Inferior parietal cortex (tissue), 1 donor: Measurements from ENCODE around the gene VIPR2.

ENCODE experiments used
- DNase-seq: peaks from one replicate; pipeline ENCODE4 v3.0.0-alpha.2; 2016; ENCODE audit errors: extremely low spot score

Gene VIPR2

DNA sequence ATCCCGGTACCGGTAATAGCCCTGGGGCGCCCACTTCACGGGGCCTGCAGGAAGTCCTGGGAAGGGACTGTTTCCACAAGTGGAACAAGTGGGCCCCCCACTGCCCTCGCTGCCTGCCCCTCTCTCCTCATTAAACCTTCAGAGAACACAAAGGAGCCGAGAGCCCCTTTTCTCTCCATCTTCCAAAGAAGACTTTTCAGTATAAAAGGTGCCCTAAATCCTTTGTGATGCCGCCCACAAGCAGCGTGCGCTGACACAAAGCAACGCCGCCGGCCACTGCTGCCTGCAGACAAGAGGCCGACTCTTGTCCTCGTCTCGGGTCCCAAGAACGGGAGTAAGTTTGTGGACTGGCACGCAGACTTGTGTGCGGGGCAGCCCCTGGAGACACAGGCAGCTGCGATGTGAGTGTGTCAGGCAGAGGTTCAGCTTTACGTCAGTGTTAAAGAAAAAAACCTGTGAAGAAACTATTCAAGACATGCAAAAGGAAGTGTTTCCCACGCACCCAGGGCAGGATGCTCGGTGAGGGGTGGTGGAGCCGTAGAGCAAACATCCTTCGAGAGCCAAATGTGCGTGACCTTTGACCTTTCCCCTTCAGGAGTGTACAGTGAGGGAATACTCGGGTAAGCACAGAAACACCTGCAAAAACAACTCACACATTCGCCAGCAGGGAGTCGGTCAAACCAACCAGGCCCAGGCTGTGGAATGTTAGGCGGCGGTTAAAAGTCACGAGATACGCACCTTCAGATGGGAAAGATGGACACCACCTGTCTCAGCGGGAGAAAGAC, 118.2 kb downstream of the VIPR2 start:
- no peak for DNase-seq

DNA sequence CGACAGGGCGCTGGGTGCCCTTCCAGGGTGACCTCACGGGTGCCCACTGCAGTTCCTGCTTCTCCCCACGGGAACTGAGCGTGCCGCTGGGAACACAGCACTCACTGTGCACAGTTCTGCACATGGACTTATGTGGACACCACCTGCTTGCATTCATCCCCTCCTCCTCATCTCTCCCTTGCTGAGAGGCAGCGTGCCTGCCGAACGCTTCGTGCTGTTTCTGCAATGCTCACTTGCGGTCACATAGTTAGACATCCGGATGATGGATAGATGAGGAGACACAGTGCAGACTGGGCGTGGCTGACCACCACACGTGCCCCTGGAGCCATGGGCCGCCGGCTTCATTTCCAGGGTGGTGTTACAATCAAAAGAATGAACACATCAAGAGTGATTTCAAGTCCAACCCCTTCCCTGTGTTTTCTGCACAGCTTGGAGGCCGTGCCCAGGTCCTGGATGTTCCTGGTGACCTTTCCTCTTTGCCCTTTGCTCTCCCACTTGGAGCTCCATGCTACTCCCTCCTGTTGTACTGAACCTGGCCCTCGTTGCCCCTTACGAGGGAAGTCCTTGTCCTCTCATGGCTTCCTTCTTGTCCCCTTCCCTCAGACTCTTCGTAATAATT, 119.4 kb downstream of the VIPR2 start:
- DNase-seq, result no peak

DNA sequence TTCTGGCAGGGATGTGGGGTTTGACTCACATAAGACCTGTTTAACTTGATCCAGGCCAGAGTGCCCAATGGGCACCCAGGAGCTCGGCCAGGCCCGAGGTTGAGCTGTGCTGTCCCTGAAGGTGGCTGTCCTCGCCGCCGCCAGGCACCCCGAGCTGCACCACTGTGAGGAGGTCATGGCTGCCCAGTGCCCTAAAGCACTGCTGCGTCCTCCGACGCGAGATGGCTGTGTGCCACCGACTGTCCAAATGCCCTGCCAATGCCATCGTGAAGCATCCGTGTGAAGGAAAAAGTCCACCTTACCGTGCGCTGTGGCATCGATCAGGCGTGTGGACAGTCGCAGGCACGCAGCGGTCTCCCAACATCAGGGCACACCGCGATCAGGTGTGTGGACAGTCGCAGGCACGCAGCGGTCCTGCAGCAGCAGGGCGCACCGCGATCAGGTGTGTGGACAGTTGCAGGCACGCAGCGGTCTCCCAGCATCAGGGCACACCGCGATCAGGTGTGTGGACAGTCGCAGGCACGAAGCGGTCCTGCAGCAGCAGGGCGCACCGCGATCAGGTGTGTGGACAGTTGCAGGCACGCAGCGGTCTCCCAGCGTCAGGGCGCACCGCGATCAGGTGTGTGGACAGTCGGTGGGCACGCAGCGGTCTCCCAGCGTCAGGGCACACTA, 120.3 kb downstream of the VIPR2 start:
- DNase-seq, result no peak

DNA sequence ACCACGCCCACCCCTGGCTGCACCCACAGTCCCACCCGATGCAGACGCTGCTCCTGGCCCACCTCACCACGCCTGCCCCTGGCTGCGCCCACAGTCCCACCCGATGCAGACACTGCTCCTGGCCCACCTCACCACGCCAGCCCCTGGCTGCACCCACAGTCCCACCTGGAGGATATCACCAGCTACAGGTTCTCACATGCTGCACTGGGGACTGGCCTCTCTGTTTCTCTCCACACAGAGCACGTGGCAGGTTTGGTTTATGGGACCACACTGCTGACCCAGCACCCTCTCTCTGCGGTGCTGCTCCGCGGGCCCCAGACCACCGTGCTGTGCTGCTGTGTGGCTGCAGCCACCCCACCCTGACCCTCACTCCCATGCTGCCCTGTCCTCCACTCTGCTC, 120.9 kb downstream of the VIPR2 start:
- DNase-seq, result no peak

DNA sequence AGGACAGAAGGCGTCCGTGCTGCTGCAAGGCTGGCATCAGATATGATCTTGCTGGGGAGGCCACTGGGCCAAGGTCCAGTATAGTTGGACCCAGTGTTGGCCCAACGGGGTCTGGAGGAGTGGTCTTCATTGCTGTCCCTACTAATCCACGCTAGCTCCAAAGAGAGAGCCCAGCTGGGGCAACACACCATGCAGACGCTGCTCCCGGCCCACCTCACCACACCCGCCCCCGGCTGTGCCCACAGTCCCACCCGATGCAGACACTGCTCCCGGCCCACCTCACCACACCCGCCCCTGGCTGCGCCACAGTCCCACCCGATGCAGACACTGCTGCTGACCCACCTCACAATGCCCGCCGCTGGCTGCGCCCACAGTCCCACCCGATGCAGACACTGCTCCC, 121.5 kb downstream of the VIPR2 start:
- DNase-seq, result no peak

DNA sequence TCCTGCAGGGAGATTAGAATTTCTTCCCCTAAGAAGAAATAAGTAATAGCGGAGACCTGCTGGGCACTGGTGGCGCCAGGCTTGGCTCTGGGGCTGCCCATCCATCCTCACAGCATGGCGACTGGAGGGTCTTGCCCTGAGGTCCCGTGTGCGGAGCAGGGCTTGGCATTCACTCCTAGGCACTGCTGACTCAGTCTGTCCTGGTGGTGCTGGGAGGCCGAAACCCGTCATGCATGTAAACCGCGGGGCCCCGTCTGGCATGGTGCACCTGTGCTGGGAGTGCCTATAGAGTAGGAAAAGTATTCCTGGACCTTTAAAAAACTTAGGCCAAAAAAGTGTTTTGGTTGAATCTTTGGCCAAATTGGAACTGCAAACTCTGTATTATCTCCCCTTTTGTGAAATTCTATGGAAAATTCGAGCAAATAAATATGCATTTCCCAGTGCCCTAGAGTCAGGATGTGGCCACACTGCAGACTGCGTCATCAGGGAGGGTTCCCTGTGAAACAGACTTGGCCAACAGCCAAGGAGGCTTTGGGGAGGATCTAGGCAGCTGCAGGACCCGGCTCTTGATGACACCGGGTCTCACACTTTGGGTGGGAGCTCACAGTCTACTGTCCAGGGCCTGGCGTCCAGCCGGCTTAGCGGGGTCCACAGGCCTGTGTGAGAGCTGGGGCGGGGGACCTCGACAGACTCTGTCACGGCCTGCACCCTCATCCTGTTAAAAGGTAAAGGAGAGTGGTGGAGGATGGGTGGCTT, 122.3 kb downstream of the VIPR2 start:
- DNase-seq, result no peak

DNA sequence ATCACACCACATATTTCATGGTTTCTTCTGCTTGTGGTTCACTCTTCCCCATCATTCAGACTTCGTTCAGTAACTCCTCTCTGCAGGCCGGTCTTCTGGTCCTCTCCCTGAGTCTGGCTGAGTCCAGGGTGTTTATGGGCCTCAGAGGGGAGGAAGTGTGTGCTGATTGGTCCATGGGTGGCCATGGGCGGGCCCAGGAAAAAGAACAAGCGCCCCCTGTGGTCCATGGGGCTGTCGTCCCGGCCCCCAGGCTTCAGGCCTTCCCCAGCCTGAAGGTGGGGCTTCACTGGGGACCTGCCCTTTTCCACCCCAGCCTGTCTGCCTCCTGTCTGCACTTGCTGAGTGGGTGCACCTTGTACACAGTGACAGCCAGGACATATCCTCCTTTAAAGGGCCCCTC, 123.7 kb downstream of the VIPR2 start:
- DNase-seq, result no peak

DNA sequence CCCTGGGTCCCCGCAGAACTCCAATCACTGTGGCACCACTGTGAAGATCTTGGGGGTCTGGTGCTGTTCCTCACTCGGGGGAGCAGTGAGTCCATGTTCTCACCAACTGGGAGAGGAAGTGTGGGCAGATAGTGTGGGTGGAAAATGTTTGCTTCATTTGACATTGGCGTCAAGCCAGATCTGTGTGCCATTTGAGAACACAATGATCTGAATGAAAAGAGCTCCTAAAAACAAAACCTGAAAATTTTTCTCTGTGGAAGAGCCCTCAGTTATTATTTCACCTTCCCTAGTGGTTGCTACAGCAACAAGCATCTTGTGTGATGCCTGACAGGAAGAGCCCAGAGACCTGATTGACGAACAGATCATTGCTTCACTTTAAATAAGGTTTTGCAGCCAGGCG, 125.6 kb downstream of the VIPR2 start:
- DNase-seq, result no peak

DNA sequence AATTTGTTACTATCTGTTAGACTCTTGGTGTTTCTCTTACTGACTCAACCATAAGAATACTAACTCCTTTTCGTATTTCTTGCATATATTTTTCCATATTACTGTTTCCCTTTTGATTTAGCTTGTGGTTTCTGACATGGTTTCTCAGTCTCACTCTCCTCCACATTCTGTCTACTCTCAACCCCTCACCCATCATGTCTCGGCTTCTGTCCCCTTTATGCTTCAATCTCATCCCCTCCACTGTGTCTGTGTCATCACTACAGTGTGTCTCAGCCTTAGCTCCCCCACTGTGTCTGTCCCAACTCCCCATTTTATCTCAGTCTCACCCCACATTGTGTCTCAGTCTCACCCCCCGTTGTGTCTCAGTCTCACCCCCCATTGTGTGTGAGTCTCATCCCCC, 126.9 kb downstream of the VIPR2 start:
- no peak for DNase-seq

DNA sequence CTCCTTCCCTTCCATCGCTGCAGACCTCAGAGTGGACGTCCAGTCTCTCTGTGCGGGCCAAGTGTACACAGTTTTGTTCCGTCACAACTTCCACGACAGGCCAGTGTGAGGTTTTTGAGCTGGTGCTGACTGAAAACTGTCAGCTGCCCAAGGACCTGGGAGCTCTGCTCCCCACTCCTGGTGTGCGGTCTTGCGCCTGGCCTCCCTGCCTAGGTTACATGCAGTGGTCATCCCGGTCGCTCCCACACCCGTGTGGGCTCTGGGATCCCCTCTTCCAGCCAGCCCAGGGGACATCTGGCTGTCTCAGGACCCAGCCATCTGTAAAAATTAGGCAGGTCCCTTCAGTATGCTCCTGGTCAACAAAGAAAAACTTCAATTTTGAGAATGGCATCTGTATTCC, 127.5 kb downstream of the VIPR2 start:
- no peak for DNase-seq

DNA sequence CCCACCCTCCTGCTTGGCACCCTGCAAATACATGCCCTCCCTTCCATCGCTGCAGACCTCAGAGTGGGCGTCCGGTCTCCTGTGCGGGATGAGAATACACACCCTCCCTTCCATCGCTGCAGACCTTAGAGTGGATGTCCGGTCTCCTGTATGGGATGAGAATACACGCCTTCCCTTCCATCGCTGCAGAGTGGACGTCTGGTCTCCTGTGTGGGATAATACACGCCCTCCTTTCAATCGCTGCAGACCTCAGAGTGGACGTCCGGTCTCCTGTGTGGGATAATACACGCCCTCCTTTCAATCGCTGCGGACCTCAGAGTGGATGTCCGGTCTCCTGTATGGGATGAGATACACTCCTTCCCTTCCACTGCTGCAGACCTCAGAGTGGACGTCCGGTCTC, 128.1 kb downstream of the VIPR2 start:
- DNase-seq, result no peak

DNA sequence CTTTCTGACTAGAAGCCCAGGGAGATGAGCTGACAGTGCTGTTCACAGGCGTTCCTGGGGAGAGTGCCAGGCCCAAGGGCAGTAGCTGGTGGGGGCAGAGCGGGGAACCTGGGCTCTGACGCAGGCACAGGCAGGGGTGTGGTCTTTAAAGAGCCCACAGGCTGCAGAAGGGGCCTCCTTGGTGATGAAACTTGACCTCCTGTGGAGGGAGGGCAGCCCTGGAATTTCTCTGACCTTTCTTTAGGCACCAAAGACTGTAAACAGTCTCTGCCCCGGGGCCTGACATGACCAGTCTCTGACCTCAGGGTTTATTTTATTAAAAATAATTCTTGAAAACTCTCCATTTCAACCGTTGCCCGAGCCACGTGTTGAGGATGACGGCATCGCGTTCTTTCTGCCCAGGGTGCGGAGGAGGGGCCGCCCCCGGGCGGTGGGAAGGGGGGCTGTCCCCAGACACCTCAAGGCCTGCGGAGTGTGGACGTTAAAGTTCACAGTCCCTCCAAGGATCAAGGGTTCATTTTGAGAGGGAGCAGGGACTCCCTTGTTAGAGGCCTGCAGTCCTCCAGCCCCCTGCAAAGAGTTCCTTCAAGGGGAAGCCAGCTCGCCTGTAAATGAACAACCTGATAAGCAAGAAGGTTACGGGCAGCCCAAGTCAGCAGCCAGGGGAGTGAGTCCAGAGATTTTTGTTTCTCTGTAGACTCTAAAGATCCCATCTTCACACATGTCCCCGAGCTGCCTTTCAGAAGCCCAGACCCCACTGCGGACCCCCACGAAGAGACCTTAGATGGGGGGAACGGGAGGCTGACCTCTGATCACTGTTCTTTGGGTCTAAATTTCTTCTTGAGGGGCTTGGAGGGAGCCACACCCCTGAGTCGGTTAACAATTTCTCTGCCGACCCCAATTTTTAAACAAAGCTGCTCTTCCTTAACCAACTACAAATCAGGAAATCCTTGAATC, 128.9 kb downstream of the VIPR2 start:
- no peak for DNase-seq

DNA sequence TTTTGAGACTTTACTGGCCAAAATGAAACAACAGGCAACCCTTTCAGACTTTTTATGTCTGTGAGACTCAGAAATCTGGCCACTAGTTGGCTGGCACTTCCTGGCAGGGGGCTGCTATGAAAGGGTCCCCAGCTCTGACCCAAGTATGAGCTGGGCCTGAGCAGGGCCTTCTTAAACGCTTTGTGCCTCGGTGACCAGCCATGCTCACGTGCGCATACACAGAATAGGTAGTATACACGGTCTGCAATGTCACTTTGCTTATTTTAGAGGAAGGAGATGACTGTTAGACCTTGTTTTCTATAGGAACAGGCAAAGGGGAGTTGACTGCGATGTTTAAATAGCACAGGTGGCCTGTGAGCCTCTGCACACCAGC, 129.6 kb downstream of the VIPR2 start:
- no peak for DNase-seq

DNA sequence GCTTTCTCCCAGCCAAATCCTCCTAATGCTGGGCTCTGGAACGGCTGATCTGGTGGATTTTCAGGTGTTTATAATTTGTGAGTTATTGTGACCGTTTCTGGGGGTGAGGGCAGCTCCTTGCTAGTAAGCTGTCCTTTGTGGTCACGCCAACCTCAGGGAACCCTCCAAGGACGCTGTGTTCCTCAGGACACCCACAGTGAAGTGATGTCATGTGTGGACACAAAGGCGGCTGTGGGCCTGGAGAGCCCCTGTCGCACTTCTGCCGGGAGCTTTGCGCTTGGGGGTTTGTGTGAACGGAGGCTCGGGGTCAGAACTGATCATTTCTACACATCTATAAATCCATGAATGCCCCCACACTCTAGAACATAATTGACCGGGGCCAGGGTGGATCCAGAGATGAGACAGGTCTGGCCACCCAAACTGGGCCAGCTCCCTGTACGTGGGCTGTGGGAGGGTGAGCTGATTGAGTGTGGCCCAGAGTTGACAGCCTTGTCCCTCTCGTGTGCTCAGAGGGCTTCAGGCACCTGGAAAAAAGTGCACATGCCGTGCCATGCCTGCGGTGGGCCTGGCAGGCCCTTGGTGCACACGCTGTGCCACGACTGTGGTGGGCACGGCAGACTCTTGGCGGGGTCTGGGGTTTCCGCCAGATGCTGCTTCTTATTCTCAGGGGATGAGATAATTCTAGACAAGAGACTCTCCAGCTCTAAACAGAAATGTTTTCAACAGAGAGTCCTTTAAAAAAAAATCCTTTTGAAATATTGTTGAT, 130.2 kb downstream of the VIPR2 start:
- DNase-seq, result no peak

DNA sequence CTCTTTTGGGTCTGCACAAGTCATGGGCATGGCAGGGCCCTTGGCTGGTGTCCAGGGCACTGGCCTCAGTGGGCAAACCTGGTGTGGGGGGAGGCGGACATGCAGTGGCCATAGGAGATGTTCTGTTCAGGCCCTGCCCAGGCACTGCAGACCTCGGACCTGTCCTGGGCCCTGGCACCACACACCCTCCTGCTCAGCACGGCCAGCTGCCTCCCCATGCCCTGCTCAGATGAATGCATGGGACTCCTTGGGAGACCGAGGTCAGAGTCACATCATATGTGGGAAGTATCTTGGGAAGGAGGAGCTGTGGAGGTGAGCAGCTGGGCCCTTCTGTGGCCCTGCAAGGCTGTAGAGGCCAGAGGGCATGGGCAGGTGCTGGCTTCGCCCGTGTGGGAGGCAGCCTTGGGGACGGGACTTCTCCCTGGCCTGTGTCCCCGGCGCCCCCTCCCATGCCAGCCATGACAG, 130.8 kb downstream of the VIPR2 start:
- DNase-seq, result no peak

DNA sequence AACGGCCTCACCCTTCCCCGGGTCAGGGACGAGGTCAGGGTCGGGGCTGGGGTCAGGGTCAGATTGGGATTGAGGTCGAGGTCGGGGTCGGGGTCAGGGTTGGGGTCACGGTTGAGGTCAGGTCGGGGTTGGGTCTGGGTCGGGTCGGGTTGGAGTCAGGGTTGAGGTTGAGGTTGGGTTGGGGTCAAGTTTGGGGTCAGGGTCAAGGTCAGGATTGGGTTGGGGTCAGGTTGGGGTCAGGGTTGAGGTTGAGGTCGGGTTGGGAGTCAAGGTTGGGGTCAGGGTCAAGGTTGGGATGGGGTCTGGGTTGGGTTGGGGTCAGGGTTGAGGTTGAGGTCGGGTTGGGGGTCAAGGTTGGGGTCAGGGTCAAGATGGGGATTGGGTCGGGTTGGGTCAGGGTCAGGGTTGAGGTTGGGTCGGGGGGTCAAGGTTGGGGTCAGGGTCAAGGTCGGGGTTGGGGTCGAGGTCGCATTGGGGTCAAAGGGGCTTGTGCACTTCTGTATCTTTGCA, 131.4 kb downstream of the VIPR2 start:
- DNase-seq, result no peak

DNA sequence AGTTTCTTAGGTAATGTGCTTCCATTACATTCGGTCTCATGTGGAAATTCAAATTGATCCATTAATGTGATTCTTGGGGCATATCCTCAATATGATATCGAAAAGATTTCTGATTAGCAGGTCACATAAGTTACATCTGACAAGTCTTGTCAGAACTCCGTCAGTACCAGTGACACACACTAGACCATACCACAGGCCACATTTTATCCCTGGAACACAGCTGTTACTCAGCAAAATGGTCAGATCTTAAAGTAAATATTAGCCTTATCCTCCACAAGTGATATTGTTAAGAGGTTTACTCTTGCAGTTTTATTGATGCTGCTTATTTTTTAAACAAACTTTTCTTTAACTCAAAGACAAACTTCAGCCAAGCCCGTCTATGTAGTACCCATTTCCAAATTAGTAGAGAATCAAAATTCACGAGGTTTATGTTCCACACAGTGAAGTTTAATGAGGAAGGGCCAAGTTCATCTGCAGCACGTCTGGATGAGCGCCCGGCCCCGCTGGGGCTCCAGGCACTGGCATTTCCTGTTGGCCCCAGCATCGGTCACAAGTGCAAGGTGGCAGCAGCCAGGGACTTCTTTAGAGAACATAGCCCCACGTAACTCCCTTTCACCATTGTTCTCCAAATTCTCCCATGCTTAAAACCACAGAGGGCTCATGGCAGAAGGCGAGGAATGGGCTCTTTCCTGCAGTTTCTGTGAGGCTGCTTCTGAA, 132.2 kb downstream of the VIPR2 start:
- DNase-seq, result peak; percentile 38

DNA sequence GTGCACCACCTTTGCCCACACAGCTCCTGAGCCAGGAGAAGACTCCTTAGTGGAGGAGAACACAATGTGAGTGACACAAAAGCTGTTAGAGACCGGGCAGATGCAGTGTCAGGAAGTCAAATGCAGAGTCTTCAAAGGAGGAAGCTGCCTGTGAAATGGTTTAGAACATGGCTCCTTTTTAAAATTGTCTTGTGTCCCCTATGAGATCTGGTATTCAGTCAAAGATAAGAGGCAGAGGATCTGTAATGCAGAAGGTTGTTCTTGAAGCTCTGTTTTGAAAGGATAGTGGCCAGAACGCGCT, 133.0 kb downstream of the VIPR2 start:
- DNase-seq, result no peak

DNA sequence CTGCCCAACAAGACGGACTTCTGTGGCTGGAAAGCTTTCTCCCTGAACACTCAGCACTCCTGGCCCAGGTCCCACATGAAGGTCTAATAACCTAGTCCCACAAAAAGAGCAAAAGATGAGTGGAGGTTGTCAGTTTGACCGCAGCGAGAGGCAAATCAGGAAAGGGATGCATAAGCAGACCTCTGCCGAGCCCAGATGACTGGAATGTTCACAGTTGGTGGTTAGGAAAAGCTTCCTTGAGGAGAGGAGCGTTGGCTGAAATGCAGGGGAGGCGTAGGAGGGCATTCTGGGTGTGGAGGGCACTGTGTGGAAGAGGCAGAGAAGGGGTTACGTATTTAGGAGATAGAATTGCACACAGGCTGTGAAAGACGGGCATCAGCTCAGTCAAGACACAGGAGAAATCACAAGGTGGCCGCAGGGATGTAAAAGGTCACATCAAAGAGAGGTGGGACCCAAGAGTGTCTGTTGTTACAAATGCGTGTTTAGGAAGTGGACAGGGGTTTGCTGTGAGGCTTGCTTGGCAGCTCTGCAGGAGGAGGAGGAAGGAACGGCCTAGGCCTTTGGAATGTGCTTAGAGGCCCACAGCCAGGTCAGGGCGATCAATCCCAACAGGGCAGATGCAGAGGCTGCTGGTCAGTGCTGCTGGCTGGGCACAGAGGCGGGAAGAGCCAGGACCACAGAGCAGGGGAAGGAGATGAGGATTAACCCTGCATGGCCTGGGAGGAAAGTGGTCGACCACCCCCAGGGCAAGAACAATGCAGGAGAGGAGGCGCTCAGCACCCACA, 133.5 kb downstream of the VIPR2 start:
- no peak for DNase-seq
